GM12874 (cell line): ENCODE measurements around the gene KHDRBS2.
A peak's percentile ranks its signal among the peaks of the same experiment; 100 is the strongest.

Source experiments
- TF ChIP-seq, protein P1 (sequence below): IDR thresholded peaks from 2 replicates; pipeline ENCODE4 v1.5.1; 2011; ENCODE audit warnings: low read depth, mild to moderate bottlenecking, control low read depth, low read length, moderate library complexity; ENCODE audit not compliant: insufficient read depth

Gene KHDRBS2

DNA sequence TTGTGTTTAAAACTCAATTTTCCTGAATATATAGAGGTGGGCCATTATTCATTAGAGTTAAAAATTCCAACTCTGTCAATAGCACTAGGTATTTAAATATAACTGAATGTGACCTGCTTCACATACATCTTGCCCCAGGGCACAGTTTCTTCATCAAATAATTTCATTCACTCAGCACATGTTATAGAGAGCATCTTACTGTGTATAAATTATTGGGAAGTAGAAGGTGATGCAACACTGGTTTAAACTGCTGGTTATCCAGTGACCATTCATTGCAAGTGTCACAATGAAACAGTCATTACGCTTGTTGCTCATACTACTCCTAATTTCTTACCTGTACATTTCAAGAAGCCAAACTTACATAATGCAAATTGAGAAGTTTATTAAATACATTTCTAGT lies 93.4 kb downstream of the KHDRBS2 start:
- TF ChIP-seq, protein P1, sequence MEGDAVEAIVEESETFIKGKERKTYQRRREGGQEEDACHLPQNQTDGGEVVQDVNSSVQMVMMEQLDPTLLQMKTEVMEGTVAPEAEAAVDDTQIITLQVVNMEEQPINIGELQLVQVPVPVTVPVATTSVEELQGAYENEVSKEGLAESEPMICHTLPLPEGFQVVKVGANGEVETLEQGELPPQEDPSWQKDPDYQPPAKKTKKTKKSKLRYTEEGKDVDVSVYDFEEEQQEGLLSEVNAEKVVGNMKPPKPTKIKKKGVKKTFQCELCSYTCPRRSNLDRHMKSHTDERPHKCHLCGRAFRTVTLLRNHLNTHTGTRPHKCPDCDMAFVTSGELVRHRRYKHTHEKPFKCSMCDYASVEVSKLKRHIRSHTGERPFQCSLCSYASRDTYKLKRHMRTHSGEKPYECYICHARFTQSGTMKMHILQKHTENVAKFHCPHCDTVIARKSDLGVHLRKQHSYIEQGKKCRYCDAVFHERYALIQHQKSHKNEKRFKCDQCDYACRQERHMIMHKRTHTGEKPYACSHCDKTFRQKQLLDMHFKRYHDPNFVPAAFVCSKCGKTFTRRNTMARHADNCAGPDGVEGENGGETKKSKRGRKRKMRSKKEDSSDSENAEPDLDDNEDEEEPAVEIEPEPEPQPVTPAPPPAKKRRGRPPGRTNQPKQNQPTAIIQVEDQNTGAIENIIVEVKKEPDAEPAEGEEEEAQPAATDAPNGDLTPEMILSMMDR: no peak

GRCh38 chr6:62175195-62175594 lies 110.8 kb downstream of the KHDRBS2 start:
- TF ChIP-seq, protein P1: no peak

GRCh38 chr6:62174548-62174947 lies 111.5 kb downstream of the KHDRBS2 start:
- TF ChIP-seq, protein P1: no peak

DNA sequence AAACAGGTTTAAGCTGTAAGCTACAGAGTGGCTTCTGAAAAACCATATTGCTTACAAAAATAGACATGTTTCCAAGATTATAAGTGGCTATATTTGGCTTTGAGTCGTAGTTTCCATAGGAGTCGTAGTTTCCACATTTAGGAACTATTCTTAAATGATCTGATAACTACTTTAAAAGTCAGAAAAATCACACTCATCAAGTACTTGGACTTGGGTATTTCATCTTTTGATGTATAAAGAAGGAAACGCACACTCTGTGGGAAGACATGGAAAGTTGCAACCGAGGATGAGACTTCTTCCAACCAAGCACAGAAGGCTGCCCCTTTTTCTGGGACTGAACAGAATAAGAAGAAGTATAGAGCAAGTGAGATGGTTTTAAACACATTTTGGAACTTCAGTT lies 118.3 kb downstream of the KHDRBS2 start:
- TF ChIP-seq, protein P1: no peak

DNA sequence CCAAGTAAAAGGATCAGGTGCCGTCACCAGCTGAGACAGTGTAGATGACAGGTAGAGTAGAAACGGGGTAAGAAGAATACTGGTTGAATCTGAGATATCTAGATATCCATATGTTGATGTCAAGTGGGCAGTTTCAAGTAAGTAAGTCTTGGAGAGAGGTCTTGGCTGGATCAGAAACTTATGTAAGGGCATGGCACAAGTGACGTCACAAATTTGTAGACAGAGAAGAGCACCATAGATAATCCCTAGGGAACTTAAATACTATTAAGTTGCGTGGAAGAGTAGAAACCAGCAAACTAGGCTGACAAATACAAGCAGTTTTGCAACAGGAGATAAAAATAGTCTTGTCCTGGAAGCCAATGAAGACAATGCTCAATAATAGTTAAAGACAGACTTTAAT lies 123.2 kb downstream of the KHDRBS2 start:
- TF ChIP-seq, protein P1: no peak

DNA sequence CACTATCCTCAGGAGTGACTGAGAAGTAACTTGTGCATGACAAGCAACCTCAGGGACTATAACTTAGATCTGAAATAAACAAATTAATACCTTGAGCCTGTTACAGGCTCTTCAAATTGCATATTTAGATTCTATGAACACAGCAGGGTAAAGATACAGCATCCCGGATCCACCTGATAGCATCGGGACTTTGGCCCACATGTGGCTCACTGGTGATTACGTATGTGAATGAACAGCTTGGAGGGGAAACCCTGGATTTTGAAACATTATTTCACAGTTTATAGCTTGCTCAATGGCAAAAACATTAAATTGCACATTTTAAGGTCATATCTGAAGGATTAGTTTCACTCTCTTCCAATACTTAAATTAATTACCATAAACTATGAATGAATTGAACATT lies 133.2 kb downstream of the KHDRBS2 start:
- TF ChIP-seq, protein P1: no peak

GRCh38 chr6:62150048-62150663 lies 135.9 kb downstream of the KHDRBS2 start:
- TF ChIP-seq, protein P1: peak; percentile 48
